Bronchial epithelial cell (primary cell): Measurements from ENCODE around the gene GPX5. TPM values are rescaled to one million over a fixed set of nuclear protein-coding genes. Genes with fewer than 3 reads are reported as not detected.
"Not testable (repeated sequence)": the region's sequence is repeated elsewhere in the genome, so short reads cannot be mapped to it uniquely, and the experiment has no call there.

Source experiments
- DNase-seq: peaks from one replicate; pipeline ENCODE4 v3.0.0-alpha.2; 2010; ENCODE audit warnings: low read depth
- FAIRE-seq: peaks from 2 replicates; lab custom pipeline; 2011; peaks lifted over from hg19 to GRCh38; lab: Jason Lieb, UNC
- H3K27me3 ChIP-seq: 2 replicates; pipeline ENCODE4 v1.5.1; 2011; ENCODE audit warnings: low read length; ENCODE audit not compliant: control insufficient read depth, insufficient read depth
- H3K36me3 ChIP-seq: 2 replicates; pipeline ENCODE4 v1.5.1; 2011; ENCODE audit warnings: low read length; ENCODE audit not compliant: control insufficient read depth, insufficient read depth
- H3K4me3 ChIP-seq: 2 replicates; pipeline ENCODE4 v1.5.1; 2011; ENCODE audit warnings: mild to moderate bottlenecking, low read depth, low read length, control low read depth
- total RNA-seq: library from RNA; depleted of rRNA; stranded (reverse); fragments of >200 nt; gene quantifications from 2 replicates; pipeline ENCODE4 v1.2.1, GENCODE V29; 2014
- TF ChIP-seq, protein P1 (sequence below): IDR thresholded peaks from 2 replicates; pipeline ENCODE4 v1.5.1; 2011; ENCODE audit warnings: mild to moderate bottlenecking, moderate library complexity, low read length, control low read depth, inconsistent platforms; ENCODE audit not compliant: insufficient read depth, severe bottlenecking

GPX5 gene
- total RNA-seq, 1 donor from 2014 or later = not detected

DNA sequence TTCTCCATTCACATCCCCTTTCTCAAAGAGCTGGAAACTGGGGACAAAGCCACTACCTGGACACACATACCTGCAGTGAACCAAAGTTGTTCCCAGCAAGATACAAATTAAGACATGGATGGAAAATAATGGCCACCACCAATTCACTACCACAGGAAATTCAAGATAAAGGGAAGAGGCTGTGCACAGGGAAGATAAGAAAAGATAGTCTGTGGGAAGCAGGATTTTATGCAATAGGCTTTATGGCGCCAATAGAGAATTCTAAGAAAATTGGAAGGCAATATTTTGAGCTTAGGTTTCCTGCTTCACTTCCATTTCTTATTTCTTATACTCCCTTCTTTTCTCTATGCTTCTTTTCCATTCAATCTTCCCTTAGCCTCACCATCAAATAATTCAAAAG is 19.9 kb upstream of the GPX5 start:
- no peaks in the 10 kb centered on the region for H3K36me3 ChIP-seq
- H3K4me3 ChIP-seq = no peak overlapping the region
- H3K27me3 ChIP-seq = no peaks in the 10 kb centered on the region
- TF ChIP-seq, protein P1, sequence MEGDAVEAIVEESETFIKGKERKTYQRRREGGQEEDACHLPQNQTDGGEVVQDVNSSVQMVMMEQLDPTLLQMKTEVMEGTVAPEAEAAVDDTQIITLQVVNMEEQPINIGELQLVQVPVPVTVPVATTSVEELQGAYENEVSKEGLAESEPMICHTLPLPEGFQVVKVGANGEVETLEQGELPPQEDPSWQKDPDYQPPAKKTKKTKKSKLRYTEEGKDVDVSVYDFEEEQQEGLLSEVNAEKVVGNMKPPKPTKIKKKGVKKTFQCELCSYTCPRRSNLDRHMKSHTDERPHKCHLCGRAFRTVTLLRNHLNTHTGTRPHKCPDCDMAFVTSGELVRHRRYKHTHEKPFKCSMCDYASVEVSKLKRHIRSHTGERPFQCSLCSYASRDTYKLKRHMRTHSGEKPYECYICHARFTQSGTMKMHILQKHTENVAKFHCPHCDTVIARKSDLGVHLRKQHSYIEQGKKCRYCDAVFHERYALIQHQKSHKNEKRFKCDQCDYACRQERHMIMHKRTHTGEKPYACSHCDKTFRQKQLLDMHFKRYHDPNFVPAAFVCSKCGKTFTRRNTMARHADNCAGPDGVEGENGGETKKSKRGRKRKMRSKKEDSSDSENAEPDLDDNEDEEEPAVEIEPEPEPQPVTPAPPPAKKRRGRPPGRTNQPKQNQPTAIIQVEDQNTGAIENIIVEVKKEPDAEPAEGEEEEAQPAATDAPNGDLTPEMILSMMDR = no peak
- no peak for DNase-seq
- no peak for FAIRE-seq

DNA sequence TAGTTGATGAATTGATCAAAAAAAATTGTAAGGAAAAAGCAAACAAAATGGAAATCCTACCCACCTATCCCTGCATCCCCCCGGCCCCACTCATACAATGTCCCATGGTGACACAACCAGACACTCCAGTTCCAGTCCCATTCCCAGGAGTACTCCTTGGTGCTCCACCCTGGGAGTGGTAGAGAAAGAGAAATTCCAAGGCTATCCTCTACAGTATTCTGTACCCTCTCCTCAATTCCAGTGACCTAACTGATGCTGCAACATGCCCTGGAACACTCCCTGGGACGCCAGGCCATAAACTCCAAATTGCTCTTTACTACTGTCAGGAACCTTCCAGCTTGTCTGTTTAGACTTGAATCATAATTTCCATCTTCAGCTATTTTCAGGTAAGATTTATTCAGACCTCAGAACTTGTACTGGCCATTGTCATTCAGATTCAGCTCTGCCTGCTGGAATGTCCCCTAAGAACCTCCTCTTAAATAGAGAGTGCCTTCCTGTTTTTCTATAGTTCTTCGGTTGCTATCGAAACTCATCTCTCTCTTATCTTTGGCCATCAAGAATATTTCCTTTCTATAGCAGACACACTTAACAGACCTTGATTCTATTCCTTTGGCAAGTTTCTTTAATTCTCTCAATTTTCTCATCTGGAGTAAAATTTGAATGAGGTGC is 18.7 kb upstream of the GPX5 start:
- H3K4me3 ChIP-seq = no peak overlapping the region
- no peaks in the 10 kb centered on the region for H3K36me3 ChIP-seq
- TF ChIP-seq, protein P1 = no peak
- DNase-seq (no peak), FAIRE-seq (peak; percentile 23)
- H3K27me3 ChIP-seq = no peaks in the 10 kb centered on the region

DNA sequence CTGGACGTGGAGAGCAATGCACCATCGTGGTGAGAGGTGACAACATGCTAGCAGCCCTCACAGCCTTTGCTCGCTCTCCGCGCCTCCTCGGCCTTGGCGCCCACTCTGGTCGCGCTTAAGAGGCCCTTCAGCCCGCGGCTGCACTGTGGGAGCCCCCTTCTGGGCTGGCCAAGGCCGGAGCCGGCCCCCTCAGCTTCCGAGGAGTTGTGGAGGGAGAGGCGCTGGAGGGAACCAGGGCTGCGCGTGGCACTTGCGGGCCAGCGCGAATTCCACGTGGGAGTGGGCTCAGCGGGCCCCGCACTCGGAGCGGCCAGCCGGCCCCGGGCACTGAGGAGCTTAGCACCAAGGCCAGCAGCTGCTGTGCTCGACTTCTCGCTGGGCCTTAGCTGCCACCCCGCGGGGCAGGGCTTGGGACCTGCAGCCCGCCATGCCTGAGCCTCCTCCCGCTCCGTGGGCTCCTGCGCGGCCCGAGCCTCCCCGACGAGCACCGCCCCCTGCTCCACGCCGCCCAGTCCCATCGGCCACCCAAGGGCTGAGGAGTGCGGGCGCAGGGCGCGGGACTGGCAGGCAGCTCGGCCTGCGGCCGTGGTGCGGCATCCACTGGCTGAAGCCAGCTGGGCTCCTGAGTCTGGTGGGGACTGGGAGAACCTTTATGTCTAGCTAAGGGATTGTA is 13.9 kb upstream of the GPX5 start:
- FAIRE-seq (no peak), DNase-seq (no peak)
- Histone ChIP-seq H3K36me3 (no peaks in the 10 kb centered on the region), H3K4me3 (no peak overlapping the region), H3K27me3 (no peaks in the 10 kb centered on the region)
- TF ChIP-seq, protein P1 = no peak

DNA sequence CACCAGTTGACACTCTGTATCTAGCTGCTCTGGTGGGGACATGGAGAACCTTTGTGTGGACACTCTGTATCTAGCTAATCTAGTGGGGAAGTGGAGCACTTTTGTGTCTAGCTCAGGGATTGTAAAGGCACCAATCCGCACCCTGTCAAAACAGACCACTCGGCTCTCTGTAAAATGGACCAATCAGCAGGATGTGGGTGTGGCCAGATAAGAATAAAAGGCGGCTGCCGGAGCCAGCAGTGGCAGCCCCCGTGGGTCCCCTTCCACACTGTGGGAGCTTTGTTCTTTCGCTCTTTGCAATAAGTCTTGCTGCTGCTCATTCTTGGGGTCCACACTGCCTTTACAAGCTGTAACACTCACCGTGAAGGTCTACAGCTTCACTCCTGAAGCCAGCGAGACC is 13.3 kb upstream of the GPX5 start:
- not testable (repeated sequence) for H3K4me3 ChIP-seq, DNase-seq, H3K36me3 ChIP-seq, FAIRE-seq, H3K27me3 ChIP-seq

DNA sequence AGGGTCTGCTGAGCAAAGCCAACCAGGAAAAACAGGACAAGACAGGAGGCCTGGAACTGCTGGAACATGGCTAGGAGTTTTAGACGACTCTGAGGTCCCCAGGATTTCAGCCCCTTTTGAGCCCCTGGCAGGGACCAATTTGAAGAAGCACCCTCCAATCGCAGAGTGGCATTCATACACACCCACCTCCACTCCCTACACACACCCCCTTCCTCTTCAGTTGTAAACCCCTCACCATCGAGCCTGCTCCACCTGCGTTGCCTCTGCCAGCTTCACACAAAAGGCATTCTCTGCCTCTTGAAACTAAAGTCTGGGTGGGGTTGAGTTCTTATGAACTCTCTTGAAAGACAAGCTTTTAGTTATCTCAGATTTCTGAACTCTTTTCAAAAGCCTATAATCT is 10.0 kb upstream of the GPX5 start, which contains the start of gene GPX6:
Gene GPX6, minus strand, starts transcription at position 118 of the 400 bp plus-strand sequence. Its CDS starts 50 bp downstream, at position 68.
- TF ChIP-seq, protein P1 = no peak
- FAIRE-seq (no peak), DNase-seq (no peak)
- H3K27me3 ChIP-seq = no peaks in the 10 kb centered on the region
- H3K36me3 ChIP-seq = no peaks in the 10 kb centered on the region
- H3K4me3 ChIP-seq = no peak within 1 kb of the TSS

DNA sequence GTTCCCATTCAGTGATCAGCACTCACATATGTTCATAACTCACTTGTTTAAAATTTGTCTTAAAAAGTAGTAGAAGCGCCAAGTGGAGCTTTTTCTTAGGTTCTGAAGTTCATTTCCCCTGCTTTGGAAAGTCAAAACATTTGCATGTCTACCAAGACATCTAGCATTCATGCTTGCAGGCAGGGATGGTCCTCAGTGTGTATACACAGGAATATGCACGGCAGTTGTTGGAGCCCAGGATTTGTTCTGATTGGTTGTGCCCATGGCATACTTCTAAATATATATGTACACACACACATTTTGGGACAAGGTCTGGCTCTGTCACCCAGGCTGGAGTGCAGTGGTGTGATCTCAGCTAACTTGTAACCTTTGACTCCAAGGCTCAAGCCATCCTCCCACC is 7.7 kb upstream of the GPX5 start:
- no peaks in the 10 kb centered on the region for H3K27me3 ChIP-seq
- DNase-seq = no peak
- TF ChIP-seq, protein P1 = no peak
- H3K4me3 ChIP-seq = no peak overlapping the region
- no peaks in the 10 kb centered on the region for H3K36me3 ChIP-seq
- no peak for FAIRE-seq
